Left lung (tissue), 10 donors: Measurements from ENCODE around the gene CD109. TPM values are rescaled to one million over a fixed set of nuclear protein-coding genes. Genes with fewer than 3 reads are reported as not detected.

Source experiments
- ATAC-seq: fragments of 200-7000 bp; cut with Tn5 transposase; one replicate; pipeline ENCODE4 v1.9.1; 2020; ENCODE audit warnings: moderate library complexity
- DNase-seq, 4 donors: peaks; one replicate each; pipeline ENCODE4 v3.0.0-alpha.2; 2013 to 2020
- H3K27ac ChIP-seq, 2 donors: fragments of 200-600 bp; sonication (generic) in 1 of 2; one replicate each; pipeline versions ENCODE4 v1.5.0 to v1.8.0; 2020 to 2021
- H3K27me3 ChIP-seq, 2 donors: fragments of 200-600 bp; sonication (generic) in 1 of 2; one replicate each; pipeline versions ENCODE4 v1.5.0 to v1.8.0; 2020 to 2021
- H3K36me3 ChIP-seq, 2 donors: fragments of 200-600 bp; sonication (generic) in 1 of 2; one replicate each; pipeline versions ENCODE4 v1.5.0 to v1.8.0; 2020 to 2021
- H3K4me1 ChIP-seq, 2 donors: fragments of 200-600 bp; one replicate each; pipeline ENCODE4 v1.8.0; 2021
- H3K4me3 ChIP-seq, 2 donors: fragments of 200-600 bp; sonication (generic) in 1 of 2; one replicate each; pipeline versions ENCODE4 v1.5.0 to v1.8.0; 2020 to 2021; ENCODE audit warnings: mild to moderate bottlenecking in 1 of 2
- H3K9me3 ChIP-seq, 2 donors: fragments of 200-600 bp; sonication (generic) in 1 of 2; one replicate each; pipeline versions ENCODE4 v1.5.0 to v1.8.0; 2020 to 2021
- CTCF ChIP-seq, 2 donors: fragments of 200-600 bp; sonication (generic) in 1 of 2; IDR thresholded peaks; one replicate each; pipeline versions ENCODE4 v1.5.0 to v1.8.0; 2021; ENCODE audit warnings: antibody characterized with exemption in 2 of 2
- intact Hi-C, 2 donors: fragments of 100-400 bp; cut with DNase I; formaldehyde crosslinking; loops; one replicate each; pipeline versions ENCODE4 v1.11.2 to v1.14.2; 2022
- polyA plus RNA-seq, 6 donors: library from polyadenylated mRNA; unstranded; fragments of 120-200 nt; gene quantifications; one replicate each; pipeline ENCODE4 v1.2.1, GENCODE V29; 2013; ENCODE audit not compliant: insufficient read length in 6 of 6
- total RNA-seq, 2 donors: library from RNA; stranded (reverse); fragmentation: NEBNext Ultra II Directional; extraction: Animal tissue kit (Norgen Biotek cat#: 25700); gene quantifications; one replicate each; pipeline ENCODE4 v1.2.1, GENCODE V29; 2021
- donor health status: DM: no; HTN: yes; CAD: no.
- donor health status: DM: no; HTN: no; CAD: no.

The CD109 gene
- total and polyA plus RNA-seq, 8 donors = 13.8 to 27.8 (median 20.6) TPM

- TF ChIP-seq CTCF (IDR thresholded peaks at IDR 0.05) = no peak
- Histone ChIP-seq H3K4me3 (no peak overlapping the region), H3K4me1 (peaks cover 0 to 9% of the 10 kb centered on the region in 2 donors), H3K36me3 (no peaks in the 10 kb centered on the region), H3K9me3 (no peaks in the 10 kb centered on the region), H3K27me3 (no peaks in the 10 kb centered on the region), H3K27ac (no peak overlapping the region)
- DNase-seq (no peak), ATAC-seq (no peak)
- intact Hi-C loops = no loop called here
Observed at GRCh38 chr6:73743556-73743955, 47.6 kb downstream of the CD109 start.

- Histone ChIP-seq H3K36me3 (no peaks in the 10 kb centered on the region), H3K27me3 (no peaks in the 10 kb centered on the region), H3K27ac (peak overlapping the region in 1 of 2 donors; percentile 57), H3K4me1 (peaks cover 0 to 9% of the 10 kb centered on the region in 2 donors), H3K4me3 (no peak overlapping the region), H3K9me3 (no peaks in the 10 kb centered on the region)
- no peak for TF ChIP-seq CTCF (IDR thresholded peaks at IDR 0.05)
- intact Hi-C loops = no loop called here
- ATAC-seq = no peak
- DNase-seq = no peak
Observed at GRCh38 chr6:73746787-73747186, 50.8 kb downstream of the CD109 start.

- Histone ChIP-seq H3K4me3 (peak overlapping the region in 1 of 2 donors; percentile 18), H3K36me3 (no peaks in the 10 kb centered on the region), H3K27me3 (no peaks in the 10 kb centered on the region), H3K4me1 (peaks cover 0 to 9% of the 10 kb centered on the region in 2 donors), H3K27ac (peak overlapping the region in 1 of 2 donors; percentile 57), H3K9me3 (no peaks in the 10 kb centered on the region)
- intact Hi-C loops = no loop called here
- TF ChIP-seq CTCF (IDR thresholded peaks at IDR 0.05) = no peak
- no peak for ATAC-seq
- no peak for DNase-seq
Observed at GRCh38 chr6:73747289-73747688, 51.3 kb downstream of the CD109 start.

GRCh38 chr6:73752943-73753342 lies 56.9 kb downstream of the CD109 start:
- TF ChIP-seq CTCF (IDR thresholded peaks at IDR 0.05) = no peak
- no peak overlapping the region for H3K4me3 ChIP-seq
- H3K27ac ChIP-seq = no peak overlapping the region
- no peaks in the 10 kb centered on the region for H3K4me1 ChIP-seq
- ATAC-seq (no peak), DNase-seq (no peak)
- no peaks in the 10 kb centered on the region for H3K36me3 ChIP-seq
- no peaks in the 10 kb centered on the region for H3K9me3 ChIP-seq
- H3K27me3 ChIP-seq = no peaks in the 10 kb centered on the region
- intact Hi-C loops = no loop called here

- Histone ChIP-seq H3K9me3 (no peaks in the 10 kb centered on the region), H3K27me3 (no peaks in the 10 kb centered on the region), H3K36me3 (no peaks in the 10 kb centered on the region), H3K4me1 (no peaks in the 10 kb centered on the region), H3K4me3 (no peak overlapping the region), H3K27ac (no peak overlapping the region)
- ATAC-seq (no peak), DNase-seq (no peak)
- TF ChIP-seq CTCF (IDR thresholded peaks at IDR 0.05) = no peak
- intact Hi-C loops = no loop called here
Observed at GRCh38 chr6:73766040-73766439, 70.0 kb downstream of the CD109 start.
